NCI-H2029 treated with DMSO at 0.1 percent for 48 hours (cell line): ENCODE results near the gene KCNA1.

Source experiments
- DNase-seq: peaks from one replicate; lab custom pipeline; 2025; lab: John Stamatoyannopoulos, UW

Gene KCNA1

DNA sequence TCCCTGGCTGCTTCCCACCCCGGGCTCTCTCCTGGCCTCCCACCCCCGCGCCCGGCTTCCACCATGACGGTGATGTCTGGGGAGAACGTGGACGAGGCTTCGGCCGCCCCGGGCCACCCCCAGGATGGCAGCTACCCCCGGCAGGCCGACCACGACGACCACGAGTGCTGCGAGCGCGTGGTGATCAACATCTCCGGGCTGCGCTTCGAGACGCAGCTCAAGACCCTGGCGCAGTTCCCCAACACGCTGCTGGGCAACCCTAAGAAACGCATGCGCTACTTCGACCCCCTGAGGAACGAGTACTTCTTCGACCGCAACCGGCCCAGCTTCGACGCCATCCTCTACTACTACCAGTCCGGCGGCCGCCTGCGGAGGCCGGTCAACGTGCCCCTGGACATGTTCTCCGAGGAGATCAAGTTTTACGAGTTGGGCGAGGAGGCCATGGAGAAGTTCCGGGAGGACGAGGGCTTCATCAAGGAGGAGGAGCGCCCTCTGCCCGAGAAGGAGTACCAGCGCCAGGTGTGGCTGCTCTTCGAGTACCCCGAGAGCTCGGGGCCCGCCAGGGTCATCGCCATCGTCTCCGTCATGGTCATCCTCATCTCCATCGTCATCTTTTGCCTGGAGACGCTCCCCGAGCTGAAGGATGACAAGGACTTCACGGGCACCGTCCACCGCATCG is 1.8 kb downstream of the KCNA1 start:
- no peak for DNase-seq

DNA sequence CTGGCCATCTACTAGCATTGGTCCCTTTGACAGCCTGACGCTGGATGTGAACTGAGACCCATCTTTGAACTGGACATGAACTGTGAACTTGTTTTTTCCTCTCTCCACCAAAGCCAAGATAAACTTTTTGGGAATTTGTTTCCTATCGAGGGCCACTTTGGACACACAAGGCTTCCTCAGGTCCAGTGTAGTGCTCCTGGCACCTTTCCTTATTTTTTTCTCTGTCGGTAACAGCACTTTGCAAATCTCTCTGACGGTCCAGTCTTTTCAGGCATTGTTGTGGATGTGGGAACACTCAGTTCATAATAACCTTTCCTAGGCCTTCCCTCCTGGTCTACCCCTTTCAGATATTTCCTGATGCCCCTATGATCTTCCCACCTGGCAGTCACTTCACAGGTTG is 5.0 kb downstream of the KCNA1 start:
- DNase-seq, result no peak

DNA sequence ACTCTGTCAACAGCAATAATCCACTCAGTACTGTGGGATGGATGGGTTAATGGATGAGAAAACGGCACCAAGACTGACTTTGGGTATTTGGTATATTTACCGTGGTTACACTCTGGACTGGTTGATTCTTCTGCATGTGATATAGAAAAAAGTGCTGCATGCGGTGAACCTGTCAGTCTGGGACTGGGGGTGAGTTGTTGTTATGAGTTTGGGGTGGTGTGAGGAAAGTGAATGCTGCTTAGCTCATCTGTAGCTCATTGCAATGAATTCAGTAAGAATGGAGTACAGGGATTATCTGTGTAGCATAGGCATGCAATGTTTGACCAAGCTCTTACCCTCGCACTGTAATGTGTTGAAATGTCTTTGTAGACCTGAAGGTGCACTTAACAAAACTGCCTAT is 6.0 kb downstream of the KCNA1 start:
- DNase-seq, result no peak

DNA sequence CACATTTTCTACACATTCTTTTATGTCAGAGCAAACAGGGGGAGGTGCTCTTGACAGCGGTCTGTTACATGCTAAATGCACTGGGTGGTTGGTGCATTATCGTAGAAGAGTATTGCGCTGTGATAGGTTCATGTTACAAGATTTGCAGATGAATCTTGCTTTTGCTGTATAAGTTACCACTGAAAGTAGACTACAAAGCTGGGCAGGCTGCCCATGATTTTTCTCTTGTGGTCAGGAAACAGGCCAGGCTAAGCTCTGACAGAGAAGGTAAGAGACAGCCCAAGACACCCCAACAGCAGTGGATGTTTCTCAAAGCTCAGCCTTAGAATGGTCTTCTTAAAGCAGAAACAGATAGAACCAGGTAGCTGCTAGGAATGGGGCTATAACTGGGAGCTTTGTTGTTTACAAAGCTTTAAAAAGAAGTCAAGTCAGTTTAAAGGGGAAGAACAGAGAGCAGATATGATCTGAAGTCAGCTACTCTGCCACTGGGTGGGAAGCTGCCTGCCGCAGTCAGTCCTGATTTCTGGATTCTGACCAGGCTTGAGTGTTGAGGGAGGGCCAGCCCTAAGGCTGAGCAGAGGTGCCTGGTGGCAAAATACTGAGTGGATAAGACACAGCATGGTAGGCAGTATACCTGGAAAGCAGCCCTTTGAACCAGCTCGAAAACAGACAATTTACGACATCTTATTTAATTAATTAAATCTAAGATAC is 9.4 kb downstream of the KCNA1 start:
- no peak for DNase-seq

DNA sequence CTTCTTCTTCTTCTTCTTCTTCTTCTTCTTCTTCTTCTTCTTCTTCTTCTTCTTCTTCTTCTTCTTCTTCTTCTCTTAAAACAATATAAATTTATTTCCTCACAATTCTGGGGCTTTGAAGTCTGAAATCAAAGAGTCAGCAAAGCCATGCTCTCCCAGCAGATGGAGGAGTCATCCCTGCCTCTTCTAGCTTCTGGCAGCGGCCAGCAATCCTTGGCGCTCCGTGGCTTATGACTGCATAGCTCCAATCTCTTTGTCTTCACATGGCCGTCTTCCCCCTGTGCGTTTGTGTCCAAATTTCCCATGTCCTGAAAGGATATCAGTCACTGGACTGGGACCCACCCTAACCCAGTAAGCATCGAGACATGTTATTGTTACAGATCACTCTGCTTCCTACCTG is 22.9 kb downstream of the KCNA1 start:
- DNase-seq, result no peak

DNA sequence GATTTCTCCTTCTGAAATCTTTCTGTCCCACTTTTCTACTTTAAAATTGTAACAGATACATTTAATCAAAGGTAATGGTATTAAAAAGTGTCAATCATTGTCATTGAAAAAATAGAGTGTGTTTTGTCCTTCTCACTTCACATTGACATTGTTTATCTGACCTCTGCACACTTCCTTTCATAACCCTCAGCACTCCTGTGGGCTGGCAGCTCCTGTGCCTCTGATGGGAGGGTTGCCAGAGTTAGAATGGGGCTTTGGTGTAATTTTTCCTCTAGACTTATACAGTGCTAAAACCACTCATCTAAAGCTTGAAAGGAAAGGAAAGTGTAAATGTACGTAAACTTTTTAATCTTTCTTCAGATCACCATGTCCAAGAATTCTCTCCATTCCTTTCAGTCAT is 23.7 kb downstream of the KCNA1 start:
- no peak for DNase-seq

DNA sequence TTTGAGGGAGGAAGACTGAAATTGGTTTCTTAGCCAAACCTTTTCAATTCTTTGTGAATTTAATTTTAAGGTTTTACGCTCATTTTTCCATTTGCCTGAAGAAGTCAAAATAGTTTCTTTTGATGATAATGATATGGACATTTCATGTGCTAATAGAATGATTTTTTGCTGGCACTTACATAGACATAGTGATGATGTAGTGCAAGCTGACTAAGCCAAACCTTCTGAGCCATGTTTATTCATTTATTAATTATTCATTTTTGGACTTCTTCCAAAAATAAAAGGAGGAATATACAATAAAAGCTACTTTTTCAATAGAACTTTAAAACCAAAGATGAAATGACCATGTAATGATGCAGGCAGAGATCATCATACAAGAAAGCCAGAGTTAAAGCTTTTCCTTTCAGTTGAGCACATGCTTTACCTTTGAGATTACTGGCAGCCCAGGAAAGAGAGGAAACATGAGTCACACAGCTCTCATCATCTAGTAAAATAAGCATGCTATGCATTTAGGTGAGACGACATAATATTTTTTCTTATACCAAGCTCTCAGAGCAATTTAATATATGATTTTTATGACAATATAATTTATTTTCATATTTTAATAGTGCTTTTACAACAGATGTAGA is 24.8 kb downstream of the KCNA1 start:
- no peak for DNase-seq

DNA sequence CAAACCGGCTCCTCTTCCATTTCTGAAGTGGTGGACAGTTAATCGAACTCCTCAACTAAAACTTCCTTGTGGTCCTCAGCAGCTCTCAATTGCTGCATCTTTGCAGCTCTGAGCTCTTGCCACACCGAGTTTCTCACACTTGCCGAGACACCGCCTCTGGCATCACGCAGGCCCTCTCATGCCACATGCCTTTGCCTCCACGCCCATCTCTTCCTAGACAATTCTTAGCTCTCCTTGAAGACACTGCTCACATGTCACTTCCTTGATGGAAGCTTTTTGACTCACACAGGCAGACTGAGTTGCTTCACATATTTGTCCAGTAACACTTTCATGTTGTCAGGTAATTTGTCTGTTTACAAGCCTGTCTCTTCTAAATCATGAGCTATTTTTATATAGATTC is 29.2 kb downstream of the KCNA1 start:
- no peak for DNase-seq

DNA sequence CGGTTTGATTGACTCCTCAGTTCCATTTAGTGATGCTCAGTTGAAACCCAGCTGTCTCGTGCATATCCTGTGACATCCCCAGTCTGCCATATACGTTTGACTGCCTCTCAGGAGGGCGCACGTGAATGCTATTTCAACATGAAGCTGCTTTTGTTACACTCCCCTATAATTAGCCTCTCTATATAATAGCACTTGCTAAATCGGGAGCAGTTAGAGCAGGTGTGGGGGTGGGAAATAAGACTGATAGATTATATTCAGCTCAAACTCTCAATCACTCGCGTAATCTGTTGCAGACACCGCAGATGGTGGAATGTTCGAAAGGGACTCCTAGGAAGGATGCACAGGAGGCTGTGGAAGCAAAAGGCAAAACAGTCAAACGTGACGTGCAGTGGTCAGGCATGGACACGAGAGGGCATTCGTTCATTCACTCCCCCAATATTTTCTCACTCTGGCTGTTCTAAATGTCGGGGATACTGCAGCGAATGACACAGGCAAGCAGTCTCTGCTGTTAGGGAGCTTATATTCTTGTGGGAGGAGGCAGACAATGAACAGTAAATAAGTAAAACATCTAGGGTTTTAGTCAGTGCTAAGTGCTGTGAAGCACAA is 29.8 kb downstream of the KCNA1 start:
- DNase-seq, result no peak

DNA sequence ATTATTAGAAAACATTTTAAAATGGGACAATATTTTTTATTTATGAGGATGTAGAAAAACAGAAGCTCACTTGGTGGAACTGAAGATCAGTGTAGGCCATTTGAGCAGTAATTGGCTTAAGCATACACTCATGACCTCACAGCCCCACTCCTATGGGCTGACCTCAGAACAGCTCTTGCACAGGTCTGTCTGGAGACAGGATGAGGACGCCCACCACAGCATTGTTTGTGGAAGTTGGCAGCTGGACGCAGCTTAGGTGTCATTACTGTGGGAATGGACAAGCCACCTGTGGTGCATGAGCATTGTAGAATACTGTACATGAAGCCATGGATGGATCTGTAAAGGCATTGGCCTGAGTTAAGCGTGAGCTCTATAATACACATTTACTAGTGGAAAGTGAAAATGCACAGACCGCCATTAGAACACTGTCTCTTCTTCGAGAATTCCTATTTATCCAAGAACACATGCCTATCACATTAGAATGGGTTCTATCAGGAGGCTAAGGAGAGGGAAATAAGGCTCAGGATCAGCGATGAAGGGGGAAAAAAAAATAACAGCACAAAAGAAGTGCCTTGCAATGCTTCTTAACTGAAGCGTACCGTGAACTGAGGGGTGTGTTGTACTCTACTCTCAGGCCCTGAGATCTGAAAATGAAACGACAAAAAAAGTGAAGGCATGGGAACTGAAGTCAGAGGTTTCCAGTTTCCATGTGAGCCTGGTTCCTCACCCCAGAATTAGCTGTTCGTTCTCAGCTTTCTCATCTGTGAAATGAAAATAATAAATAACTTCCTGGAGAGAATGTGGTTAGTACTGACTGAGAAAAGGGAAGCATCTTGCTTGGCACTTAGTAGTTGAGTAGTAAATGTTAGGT is 33.6 kb downstream of the KCNA1 start:
- DNase-seq, result no peak

DNA sequence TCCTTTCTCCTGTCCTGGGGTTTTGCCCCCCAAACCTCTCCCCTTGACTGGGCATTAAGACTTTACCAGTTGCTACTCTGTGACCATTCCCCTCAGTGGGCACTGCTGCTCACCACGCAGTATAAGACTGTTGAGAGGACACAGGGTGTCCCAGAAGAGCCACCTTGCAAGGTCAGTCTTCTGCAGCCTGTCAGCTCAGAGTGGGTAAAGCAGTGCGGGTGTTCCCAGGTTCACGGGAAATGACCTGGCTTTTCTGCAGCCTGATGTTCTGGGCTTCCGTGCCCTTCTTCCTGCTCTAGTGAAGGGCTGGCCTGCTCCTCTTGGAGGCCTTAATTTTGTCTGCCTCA is 34.2 kb downstream of the KCNA1 start:
- DNase-seq, result no peak

DNA sequence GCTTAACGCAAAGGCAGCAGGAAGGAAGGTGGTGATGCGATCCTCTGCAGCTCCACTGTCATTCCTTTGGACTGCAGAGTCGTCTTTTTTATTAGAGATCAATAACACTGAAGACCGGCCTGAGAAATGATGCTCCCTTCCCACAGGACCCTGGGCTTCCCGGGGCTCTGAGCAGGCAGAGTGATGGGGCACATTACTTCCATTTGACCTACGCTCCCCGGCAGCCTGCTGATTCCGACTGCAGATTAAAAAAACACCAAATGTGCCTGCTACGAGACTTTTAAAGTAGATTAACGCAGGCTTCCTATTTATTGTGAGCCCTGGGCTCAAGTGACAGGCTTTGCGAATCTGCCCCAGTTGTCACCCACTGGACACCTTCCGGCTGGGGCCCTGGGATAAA is 37.5 kb downstream of the KCNA1 start:
- DNase-seq, result no peak

DNA sequence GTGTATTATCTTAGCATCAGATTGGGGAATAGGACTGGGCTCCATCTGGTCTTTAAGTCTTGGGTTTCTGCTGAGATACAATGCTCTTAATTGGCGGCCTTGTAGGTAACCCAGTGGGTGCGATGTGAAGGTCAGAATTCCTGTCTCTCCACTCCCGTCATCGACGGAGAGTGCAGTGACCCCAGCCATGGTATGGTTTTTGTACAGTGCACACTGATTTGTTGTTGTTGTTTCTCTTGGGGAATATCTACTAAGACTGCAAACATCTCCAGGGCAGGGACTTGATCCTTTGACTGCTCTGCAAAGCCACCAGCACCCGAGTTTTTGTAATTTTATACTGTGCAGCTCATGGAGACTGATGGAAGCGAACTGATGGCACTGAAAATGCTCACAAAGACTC is 41.4 kb downstream of the KCNA1 start:
- DNase-seq, result no peak

DNA sequence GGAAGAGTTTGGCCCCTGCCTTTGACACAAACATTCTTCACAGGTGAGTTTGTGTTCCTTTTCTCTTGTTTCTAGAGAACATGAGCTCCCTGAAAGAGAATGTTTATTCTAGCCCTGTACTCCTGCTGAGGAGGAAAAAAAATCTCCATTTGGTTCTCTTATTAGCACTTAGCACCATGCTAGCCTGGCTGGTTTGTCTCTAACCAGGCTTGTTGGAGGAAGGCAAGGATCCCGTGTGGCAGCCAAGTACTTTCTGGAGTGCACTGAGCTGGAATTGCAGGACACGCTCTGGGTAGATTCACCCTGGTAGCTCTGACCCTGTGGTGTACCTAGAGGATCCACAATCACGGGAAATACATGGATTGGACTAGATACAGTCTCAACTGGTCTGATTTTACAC is 41.9 kb downstream of the KCNA1 start:
- no peak for DNase-seq

DNA sequence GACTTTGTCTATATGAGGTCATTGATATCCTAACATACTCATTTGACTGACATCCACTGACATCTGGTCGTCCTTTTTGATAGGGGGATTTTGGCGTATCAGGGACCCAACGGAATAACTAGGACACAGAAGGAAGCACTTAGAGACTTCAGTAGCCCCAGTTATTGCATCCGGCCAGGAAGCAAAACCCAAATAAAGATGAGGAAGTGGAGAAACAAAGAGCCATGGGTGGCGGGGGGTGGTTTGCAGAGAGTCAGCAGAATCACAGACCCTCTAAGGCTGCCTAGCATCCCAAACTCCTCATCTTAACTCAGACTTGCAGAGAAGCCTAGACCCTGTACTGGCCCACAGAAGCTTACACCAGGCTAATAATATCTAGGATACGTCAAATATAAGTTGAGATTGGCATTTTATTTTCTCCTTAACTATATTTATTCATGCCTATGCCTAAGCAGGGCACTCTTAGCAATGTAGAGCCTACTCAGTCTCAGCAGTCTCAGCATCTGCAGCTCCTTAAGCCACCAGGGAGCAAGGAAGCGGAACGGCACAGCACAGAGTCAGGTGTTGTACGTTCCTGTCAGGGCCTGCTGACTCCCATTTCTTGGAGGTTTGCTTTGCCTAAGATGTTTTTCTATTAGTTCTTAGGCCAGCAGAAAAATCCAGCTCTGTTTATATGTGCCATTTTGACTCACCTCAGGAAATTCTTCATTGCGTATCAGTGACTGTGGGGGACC is 45.1 kb downstream of the KCNA1 start:
- no peak for DNase-seq

DNA sequence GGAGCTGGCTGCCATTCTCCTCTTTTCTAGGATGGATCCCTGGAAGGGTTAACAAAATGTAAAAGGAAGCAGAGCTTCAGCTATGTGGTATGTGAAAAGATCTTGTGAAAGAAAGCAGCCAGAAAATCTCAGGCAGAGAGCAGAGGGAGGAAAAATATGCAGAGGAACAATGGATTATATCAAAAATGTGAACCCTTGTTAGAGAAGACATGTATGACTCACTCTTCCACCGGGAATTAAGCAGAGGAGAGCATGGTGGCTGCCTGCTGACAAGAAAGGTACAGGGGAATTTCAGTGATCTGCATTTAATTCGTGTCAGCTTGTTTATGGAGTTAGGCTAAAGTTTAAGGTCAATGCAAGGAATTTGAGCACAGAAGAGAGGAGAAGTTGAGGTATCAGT is 46.3 kb downstream of the KCNA1 start:
- no peak for DNase-seq

DNA sequence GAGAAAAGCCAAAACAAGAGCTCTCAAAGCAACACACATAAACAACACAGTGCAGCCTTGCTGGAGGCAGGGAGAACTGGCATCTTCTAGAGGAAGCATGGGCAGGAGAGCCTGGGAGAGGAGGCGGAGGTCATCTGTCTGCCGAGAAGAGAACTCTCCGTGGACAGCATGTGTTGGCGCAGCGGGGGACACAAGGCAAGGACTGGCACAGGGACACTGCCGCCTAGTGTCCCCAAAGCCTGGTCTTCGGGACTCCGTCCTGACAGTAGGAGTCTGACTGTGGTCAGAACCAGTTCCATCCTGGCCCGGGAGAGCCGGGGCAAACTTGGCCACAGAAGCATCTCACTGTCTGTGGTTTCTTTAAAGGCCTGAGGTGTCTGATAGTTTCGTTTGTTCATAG is 47.3 kb downstream of the KCNA1 start:
- DNase-seq, result no peak

DNA sequence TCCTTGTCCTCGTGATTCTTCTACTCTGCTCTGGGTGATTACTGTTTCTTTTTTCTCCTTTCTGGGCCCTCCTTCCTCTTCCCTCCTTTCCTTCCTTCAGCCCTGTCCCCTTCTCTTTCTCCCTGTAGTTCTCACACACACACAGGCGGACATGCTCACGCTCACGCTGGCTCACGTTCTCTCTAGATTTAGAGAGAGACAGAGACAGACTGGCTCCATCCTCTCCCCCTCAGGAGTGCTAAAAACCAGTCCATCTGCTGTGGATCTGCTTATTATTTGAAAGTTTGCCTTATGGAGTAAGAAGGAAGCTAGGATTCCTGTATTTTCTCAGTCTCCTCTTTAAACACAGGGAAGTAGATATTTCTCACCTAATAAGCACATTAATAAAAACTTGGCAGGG is 48.1 kb downstream of the KCNA1 start:
- DNase-seq, result no peak

DNA sequence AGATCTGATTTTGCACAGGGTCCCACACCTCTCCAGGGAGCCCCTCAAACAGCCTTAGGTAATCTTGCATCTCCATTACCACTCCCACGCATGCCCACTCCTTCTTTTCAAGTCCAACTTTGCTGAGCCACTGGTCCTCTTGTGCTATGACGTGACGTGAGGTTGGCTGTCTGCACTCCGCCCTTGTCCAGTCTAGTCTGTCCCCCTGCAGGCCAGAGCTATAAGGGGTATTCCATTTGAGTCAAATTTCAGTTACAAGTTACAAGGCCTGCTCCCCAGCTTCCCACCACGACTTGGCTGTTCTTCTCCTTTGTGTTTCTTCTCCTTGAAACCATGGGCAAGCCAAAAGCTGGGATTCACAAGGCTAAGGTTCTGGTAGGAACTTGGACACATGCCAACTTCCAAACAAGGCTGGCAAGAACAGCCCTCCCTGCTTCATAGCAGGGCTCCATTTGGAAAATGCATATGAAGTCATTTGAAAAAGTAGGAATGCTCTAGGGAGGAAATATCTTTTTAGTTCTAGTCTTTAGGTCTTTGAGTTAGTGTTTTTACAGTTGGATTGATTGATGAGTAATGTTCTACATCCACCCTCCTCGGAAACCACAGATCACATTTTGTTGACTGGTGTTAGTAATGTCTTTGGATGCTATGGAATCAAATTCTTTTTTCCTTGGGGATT is 49.1 kb downstream of the KCNA1 start:
- DNase-seq, result no peak

DNA sequence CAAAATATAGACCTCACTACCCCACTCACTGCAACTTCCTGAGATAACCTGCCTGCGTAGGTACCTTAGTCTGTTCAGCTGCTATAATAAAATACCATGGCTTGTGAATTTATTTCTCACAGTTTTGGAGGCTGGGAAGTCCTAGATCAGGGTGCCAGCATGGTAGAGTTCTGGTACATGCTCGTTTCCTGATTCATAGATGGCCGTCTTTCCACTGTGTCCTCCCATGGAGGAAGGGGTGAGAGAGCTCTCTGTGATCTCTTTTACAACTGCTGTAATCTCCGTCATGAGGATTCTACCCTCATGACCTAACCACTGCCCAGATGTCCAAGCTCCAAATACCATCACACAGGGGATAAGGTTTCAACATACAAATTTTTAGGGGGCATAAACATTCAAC is 49.7 kb downstream of the KCNA1 start:
- no peak for DNase-seq

DNA sequence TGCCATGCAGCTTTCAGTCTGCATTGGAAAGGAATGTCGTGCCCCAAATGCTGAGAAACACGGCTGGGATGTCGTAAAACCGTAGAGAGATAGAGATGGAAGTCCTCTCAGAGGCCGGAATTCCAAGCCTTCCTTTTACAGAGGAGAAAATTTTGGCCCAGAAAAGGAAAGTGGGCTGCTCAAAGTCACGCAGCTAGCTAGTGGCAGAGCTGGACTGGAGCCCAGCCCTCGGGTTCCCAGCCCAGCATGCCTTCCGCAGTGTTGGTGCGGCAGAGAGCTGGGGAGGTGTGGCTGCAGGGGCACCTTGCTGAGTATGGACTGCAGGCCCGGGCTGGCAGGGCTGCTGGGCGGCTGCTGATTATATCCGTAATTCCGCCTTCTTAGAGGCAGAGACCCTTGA is 50.3 kb downstream of the KCNA1 start:
- DNase-seq, result no peak
